NCI-H748 (cell line): ENCODE data around the gene CADM1.

ENCODE experiments used
- DNase-seq: peaks from one replicate; lab custom pipeline; 2025; ENCODE audit not compliant: unreplicated experiment; lab: John Stamatoyannopoulos, UW

The CADM1 gene

DNA sequence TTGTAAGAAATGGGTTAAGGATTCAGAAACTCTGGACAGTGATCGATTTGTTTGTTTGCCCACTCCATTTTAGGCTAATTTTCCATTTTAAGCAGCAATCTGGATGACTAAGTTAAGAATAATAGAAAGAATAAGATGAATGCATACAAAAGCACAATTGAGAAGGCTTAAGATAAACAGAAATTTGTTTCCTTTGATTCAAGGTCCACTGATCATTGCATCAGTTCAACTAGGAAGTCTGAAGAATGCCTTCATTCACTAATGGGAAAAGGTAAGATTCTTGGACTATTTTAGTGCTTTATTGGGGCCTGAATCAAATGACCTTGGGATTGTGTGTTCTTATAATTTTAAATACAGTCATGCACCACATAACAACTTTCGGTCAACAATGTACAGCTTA is 140.8 kb downstream of the CADM1 start:
- no peak for DNase-seq

DNA sequence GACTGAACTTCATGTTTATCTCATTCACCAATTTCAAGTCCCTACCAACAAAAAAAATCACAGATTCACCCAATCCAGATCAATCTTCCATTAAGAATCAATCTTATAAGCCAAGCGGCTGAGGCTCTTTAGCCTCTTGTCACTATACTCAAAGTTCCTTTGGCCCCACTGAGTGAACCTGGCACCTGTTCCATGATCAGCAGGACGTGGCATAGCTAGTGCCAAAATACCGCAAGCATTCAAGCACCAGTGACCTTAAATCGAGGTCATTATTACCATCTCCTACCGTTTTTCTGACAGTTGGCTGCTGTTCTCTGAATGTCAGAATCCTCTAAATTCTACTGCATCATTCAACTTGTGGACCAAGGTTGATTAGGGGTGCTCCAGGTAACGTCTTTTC is 141.2 kb downstream of the CADM1 start:
- DNase-seq: no peak

DNA sequence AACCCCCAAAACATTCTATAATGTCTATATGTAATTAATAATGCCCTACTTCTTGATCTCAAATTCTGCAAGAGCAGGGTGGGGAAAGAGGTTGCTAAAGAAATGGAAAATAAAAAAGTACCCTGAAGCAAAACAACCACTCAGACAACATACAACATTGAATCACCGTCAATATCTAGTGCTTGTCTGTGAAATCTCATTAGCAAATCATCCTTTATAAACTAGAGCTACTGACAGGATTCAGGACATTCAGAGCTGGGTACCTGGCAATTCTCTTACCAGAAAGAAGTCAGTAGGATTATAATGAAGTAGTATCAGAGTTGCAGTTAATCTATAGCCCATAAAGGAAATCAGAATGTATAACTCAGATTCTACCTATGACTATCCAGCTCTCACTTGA is 143.2 kb downstream of the CADM1 start:
- DNase-seq: no peak

DNA sequence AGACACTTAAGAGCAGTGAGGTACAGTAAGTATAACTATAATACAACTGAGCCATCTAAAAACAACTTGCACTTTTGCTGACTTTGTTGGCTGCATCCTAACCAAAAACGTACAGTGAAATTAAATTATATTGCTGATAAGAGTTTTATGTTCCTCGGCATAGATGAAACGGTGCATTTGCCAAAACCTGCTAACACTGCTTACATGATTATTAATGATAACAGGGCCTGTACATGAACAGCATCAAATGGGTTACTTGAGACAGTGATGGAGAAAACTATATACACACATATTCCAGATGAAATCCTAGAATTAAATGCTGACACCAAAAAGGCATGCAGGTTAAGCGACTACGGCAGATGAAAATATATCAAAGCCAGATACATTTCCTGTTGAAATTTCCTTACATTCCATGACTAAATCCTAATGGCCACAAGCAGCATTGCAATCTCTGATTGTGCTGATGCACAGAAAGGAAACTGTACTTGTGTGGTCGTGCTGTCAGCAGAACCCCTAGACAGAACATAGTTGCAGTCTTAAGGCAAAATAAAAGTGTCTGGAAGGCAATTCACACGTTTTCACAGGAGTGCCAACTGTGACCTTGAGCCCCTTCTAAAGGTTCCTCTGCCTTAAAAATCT is 143.9 kb downstream of the CADM1 start:
- no peak for DNase-seq

DNA sequence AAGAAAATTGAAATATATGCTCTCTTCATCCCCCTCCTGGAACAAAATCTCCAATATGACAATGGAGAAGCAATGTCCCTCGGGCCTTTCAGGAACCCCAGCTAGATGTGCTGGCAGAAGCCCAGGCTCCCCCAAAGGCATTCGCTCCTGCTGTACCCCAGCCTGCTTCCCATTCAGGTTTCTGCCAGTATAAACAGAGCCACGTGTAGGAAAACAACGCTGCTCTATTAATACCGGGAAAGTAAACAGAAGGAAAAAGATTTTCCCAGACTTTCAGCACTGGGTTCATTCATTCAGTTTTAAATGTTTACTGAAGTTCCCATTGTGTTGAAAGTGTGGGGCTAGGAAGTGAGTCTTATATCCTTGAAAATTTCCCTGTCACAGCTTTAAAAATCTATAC is 147.1 kb downstream of the CADM1 start:
- DNase-seq: no peak

DNA sequence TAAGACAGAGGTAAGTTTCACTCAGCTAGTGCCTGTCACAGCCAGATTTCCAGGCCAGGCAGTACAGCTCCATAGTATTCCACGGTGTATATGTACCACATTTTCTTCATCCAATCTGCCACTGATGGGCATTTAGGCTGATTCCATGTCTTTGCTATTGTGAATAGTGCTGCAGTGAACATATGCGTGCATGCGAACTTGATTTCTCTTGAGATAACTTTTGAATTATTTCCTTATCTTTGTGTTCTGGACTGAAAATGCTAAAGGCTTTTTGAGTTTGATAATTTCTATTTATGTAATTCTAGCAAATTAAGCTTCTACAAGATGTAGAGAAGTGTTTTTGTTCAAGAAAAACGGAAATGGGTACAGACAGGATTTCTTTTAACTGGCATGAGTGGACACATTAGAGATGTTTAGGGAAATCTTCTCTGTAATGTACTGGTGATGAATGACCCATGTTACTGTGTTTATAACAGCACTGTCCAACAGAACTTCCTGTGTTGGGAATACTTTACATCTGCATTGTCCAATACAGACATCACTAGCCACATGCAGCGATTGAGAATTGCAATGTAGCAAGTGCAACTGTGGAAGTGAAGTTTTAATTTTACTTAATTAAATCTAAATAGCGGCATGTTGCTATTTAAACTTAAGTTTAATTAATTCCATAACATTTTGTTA is 151.3 kb downstream of the CADM1 start:
- no peak for DNase-seq

DNA sequence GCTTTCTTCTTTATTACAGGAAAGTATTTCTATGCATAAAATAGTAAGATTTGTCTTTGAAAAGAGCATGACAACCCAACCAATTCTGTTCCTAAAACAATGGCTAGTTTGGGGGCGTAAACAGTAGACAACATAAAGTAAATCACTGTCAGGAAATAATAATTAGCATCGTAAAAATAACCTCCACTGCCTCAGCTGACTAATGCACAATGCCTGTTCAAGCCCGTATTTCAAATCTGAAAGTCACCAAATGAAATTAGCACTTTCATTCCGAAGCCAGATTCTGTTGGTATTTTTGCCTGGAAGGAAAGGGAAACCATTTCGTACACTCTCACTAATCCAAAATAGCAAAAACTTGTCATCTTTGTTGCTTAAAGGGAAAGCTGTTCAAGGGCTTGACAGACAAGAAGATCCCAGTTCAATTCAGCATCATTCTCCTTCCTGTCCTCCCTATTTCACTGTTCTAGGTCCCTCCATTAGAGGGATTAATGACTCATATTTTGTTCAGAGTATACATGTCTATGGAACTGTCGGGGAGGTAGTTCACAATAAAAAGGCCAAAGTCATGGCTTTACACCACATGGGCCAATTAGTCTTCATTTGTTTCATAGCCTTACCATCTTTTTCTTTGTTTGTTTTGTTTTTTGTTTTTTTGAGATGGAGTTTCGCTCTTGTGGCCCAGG is 154.7 kb downstream of the CADM1 start:
- DNase-seq: no peak

DNA sequence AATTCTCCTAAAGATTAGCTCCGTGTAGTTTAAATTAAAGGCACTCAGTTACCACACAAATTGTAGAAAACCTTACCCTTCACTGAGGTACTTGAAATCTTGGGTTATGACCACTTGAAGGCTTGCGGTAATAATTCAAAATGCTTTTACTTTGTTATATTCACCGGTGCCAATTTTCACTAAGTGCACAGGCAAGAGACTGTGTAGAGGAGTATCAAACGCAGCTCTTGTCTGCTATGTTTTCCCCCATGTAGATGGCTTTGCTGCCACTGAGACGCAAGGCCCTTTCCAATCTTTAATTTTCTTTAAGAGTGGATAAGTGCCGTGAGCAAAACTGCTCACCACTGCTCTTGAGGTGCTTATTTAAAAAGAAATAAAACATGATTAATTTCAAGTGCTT is 155.8 kb downstream of the CADM1 start:
- DNase-seq: peak; percentile 34

DNA sequence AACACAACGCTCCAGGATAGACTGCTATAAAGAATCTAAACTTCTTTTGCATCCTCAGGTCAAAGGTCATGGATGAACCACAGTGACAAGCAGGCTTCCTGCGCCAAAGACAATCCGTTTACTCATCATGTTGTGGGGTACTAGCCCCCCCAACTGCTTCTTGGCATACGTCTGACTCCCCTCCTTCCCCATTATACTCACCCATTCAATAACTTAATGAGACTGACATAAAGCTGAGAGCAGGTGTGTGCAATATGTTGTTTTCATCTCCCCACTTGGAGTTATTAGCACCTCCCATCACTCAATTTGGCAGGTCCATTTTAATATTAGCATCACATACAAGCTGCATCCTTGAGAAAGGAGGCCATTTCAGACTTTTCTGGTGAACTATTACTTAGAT is 157.1 kb downstream of the CADM1 start:
- DNase-seq: peak; percentile 81

DNA sequence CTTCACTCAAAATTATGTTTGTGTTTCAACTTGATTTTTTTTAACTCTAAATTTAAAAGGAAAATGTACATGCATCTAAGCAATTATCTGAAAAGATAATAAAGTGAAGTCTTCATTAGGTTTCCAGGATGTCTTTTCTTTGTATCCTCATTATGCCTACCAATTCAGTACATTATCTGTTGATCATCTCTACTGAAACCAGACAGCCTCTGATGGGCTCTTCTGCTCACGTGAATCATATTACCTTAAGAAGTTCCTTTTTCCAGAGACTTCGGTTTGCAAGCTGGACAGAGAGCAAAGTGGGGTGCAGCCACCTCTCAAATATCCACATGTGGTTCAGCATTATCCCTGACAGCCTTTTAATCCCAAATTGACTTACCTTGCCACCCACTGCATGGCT is 158.4 kb downstream of the CADM1 start:
- no peak for DNase-seq

DNA sequence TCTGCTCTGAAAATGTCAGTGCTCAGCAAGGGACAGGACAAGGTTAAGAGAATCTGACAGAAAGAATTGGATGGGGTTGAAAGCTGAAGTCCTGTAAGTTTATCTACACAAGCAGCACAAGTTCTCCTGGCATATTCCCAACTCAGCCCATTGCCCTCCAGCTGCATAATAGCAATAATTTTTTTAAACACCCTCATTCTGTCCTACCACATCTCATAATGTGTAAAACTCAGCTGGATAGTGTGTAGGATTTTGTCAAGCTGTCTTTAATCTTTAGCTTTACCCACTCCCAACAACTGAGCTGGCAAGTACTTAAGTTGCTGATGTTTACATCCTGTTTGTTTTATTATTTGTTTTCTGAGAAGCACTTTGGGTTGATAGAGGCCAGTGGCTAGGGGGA is 158.9 kb downstream of the CADM1 start:
- DNase-seq: peak; percentile 7

DNA sequence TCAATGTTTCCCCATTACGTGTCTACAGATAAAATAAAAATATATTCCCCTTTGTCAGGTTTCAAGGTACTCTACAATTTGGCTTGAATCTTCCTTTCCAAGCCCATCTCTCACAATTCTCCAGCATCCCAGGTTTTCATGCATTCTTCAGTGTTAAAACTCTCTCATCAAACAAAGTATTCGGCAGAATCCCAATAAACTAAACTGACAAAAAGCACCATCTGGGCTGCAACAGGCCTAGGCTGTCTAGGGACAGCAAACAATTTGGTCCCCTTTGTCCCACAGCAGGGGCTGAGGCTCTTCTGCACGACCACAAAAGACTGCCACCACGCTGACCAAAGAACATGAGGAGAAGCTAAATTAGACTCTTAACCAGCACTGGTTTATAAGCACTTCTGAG is 159.4 kb downstream of the CADM1 start:
- peak; percentile 34 for DNase-seq

DNA sequence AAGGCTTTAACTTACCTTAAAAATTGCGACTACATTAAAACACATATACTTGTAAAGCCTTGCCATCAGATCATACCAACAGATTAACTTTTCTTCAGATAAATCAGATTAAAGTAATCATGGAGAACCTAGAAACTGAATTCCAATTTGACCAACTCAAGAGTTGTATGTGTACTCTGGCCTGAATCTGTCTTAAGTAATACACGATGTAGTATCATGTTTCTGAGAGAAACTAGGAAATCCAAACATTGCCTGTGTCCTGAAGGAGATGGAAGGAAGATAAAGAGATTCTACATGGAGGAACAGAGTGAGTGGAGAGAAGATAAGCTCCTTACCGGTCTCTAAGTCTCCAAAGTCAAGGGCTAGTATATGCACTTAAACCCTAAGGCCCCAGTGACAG is 162.1 kb downstream of the CADM1 start:
- DNase-seq: no peak

DNA sequence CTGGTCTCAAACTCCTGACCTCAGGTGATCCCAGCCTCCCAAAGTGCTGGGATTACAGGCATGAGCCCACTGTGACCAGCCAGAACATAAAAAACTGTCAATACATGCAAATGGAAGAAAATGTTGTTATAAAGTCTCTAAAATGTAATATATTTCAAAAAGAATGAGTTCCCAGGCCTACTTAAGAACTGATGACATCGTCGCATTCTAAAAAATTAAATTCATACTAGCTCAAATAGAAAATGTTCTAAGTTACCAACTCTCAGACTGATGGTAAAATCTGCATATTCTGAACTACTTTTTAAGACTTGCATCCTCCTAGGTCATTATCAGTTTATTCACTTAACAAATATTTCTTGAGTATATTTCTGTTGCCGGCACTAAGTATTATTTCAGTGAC is 163.3 kb downstream of the CADM1 start:
- DNase-seq: no peak

DNA sequence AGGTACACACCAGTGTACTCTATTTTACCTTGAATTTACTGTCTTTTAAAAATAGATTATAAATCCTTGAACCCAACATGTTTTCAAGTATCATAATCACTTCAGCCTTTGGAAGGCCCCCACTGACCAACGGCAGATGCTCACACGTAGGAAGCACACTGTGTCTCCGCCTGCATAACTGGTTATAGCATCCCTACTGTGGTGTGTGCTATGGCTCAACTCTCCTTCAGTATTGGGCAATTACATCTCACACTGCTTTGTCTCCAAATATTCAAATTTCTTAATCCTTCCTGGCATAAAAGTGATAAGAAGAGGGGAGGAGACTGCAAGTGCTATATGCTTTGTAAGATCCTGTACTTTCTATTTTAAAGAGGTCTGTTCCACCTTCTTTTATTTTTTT is 165.7 kb downstream of the CADM1 start:
- DNase-seq: peak; percentile 55

DNA sequence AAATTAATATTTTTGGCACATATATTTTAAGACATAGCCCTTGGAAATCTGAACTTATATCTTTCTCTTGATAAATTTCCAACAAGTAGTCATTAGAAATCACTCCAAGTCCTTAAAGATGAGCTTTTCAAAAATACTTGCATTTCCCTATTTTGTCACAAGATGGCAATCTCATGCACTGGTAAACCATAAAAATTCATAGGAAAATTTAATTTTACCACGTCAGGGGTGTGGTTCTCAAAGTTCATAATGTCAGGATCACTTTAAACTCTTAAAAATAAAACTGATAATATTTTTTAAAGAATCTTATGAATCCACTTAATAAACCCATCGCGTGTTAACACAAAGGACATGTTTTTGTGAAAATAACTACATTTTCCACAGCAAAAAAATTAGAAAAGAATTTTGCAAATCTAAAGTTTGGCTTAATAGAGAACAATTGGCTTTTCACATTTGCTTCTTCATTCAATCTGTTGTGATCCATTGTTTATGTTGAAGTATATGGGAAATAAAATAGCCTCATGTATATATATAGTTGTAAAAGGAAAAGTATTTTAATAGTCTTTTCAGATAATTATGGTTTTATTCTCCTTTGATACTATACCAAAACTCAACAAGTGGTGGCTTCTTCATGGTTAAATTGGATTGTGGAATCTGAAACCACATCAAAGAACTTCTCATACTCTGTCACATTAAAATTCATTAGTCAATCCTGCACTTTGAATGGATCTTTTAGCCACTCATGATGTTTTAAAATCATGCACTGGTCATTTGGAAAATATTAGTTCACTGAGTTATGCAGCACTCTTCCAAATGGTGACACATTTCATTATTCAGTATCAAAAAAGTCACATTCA is 169.1 kb downstream of the CADM1 start:
- DNase-seq: peak; percentile 49

DNA sequence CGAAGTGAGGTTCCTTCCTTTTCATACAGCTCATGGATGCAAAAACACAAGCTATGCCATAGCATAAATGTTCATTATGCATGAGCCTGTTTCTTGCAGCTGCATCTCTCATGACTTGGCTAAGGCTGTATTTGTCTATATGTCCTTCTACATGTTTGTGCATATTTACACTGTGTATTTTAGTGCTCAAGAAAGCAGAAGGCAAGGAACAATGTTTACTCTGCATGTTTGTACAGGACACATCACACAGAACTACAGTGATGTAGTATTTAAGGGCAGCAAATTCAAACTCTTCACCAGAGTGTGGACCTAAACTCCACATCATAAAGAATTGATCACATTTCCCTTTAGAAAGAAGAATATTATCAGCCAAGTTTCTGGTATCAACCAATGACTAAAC is 170.3 kb downstream of the CADM1 start:
- DNase-seq: no peak

DNA sequence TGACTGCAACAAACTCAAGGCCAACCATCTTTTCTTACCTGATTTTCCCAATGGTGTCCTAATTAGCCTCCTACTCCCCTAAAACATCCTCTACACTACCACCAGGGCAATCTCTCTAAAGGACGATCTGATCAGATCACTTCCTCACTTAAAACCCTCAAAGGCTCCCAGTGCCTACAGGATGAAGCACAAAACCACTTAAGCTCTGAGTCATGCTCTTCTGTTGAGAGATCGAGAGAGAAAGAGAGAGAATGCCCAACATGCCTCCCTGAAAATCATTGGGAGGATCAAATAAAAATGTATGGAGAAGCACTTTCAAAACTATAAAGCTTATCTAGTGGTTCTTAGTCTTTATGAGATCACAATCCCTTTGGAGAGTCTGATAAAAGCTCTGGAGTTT is 171.1 kb downstream of the CADM1 start:
- DNase-seq: no peak

DNA sequence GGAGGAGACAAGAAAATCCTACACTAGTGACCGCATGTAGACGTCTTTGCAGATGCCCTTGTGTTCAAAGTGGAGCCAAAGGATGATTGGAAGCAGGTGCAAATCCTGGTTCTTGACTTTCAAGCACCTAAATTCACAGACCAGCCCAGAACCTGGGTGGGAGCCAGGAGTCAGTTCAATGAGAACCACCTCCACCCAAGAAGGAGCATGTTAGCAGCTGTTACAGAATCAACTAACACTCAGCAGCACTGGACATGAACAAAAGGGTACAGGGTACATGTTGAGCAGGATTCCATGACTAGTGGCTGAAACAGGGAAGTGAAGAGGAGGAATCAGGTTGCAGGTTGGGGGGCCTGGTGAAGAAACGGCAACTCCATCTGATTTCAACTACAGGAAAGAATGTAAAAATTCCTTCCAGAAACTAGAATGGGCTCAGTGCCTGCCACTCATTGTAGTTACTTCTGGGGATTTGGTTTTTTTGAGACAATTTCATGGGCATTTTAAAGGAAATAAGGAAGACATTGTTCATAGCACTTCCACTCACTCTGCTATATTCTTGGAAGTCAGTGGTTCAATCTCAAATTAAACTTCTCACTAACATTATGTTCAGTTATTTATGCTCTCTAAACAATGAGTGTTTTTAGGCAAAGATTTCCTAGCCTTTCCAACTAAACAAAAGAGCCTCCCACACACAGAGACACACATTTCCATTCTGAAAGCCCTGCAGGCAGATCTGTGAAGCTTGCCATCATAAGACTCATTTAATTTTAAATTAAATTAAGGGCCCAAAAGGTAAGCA is 173.3 kb downstream of the CADM1 start:
- no peak for DNase-seq

DNA sequence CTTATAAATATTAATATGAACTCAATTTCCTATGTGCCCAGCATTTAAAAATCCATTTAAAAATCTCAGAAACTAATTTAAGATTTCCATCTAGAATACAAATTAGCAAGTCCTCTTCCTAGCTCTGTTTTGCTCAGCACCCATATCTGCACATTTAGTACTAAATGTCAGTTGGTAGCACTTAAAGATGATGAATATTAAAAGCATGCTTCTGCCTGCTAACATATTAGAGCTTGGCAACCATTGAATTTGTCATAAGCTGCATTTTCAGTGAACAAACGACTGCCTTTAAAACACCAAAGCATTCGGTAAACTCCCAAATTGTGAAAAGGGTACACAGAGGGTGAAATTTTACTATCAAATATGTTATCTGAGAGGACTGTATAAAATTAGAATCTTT is 177.7 kb downstream of the CADM1 start:
- DNase-seq: no peak

DNA sequence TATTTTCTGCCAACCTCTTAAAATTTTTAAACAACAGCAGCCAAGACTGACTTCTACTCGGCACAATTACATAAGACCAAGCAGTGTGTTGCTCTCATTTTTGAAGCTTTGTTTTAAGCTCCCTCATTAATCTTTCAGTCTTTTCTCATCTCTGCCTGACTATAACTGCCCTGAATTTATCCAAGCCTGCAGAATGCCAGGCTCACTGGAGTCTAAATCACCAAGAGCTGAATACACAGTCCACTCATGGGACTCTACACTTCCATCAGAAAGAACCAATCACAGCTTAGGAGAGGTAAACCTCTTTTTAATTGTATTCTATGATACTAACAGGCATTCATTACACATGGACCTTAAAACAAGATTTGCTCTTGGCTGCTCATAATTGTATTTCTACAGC is 178.7 kb downstream of the CADM1 start:
- peak; percentile 91 for DNase-seq
